GM18870 (cell line): ENCODE data around the gene GNAS.

Experiments used
- ATAC-seq: cut with Tn5 transposase; IDR thresholded peaks from one replicate; pipeline ENCODE4 v1.9.1; 2021; ENCODE audit warnings: moderate library complexity; ENCODE audit not compliant: unreplicated experiment

Gene GNAS

DNA sequence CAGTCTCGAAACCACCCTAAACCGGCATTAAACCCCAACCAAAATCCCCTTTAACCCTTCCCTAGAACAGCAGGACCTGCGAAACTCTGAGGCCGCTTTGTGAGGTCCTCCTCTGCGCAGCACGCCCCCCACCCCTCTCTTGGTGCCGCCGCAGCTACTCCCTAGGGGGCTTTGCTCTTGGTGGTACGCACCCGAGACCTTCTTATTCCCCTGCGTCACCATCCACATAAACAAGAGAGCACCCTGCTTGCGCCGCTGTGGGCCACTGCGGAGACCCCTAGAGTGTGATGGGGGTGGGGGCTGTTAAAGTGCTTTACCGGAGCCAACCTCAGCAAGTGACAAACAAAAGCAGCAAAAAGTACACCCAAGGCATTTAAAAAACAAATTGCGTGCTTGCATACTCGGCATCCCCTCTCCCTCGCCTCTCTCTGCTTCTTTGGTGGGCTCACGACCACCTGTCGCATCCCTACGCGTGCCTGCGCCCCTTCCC, 502 bp upstream of the GNAS start:
- ATAC-seq = no peak

GRCh38 chr20:58853466-58853865, 950 bp downstream of the GNAS start:
- ATAC-seq = no peak

GRCh38 chr20:58853976-58854637, 1.6 kb downstream of the GNAS start:
- ATAC-seq = no peak

DNA sequence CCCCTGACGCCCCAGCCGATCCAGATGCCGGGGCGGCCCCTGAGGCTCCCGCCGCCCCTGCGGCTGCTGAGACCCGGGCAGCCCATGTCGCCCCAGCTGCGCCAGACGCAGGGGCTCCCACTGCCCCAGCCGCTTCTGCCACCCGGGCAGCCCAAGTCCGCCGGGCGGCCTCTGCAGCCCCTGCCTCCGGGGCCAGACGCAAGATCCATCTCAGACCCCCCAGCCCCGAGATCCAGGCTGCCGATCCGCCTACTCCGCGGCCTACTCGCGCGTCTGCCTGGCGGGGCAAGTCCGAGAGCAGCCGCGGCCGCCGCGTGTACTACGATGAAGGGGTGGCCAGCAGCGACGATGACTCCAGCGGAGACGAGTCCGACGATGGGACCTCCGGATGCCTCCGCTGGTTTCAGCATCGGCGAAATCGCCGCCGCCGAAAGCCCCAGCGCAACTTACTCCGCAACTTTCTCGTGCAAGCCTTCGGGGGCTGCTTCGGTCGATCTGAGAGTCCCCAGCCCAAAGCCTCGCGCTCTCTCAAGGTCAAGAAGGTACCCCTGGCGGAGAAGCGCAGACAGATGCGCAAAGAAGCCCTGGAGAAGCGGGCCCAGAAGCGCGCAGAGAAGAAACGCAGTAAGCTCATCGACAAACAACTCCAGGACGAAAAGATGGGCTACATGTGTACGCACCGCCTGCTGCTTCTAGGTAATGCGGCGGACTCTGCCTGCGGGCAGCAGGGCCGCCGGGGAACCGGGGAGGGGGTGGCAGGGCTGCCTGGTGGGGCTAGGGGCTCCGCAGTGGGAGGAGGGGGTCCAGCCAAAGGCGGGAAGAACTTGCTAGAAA, 2.3 kb downstream of the GNAS start:
- no peak for ATAC-seq

- ATAC-seq = no peak
These were observed 3.2 kb downstream of the GNAS start for GRCh38 chr20:58855506-58856389.

DNA sequence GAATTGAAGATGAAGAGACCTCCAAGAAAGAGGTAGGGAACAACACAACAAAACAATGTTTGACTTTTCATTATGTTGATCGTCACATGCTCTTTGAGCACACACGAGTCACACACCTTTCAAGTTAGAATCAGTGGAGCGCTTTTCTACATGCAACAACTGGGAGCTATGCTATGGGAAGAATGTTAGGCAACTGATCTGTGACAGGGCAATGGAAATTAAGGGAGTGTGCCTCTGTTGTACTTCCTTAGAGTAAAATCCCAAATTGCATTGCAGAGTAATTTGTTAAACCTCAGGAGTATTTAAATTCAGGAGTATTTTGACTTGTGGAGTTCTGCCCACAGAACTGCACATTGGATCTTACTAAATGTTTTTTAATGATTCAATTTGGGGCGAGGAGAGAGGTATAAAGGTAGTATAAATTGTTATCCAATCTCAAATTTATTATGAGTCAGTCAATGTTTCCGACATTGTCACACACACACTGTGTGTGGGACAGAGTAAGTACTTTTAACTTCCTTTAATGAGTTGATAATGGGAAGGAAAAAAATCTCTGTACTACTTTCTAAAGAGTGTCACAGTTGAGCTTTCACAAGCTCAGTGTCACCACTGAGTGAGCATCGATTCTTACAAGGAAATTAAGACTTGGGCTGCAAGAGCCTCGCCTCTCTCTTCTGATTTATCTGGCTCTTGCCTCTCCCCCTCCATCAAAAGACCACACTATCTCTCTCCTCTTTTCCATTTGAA, 10.7 kb downstream of the GNAS start:
- no peak for ATAC-seq

DNA sequence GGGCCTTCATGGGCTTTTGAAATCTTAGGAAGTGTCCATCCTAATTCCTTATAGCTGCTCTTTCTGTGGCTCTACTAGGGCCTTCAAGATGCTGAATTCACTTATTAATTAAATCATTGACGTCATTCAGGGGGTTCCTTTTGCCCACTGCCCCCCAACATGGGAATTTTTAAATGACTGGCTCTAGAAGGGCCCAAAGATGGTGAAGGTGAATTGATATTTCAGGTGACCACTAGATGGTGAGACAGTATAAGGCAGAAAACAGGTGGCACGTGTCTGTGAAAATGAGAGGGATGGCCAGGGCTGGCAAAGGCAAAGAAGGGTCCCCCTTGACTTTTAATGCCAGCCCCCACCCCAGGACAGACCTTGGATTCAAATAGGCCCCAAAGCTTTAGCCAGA, 11.8 kb downstream of the GNAS start:
- no peak for ATAC-seq

- no peak for ATAC-seq
These were observed 13.3 kb downstream of the GNAS start for GRCh38 chr20:58865843-58866242.

DNA sequence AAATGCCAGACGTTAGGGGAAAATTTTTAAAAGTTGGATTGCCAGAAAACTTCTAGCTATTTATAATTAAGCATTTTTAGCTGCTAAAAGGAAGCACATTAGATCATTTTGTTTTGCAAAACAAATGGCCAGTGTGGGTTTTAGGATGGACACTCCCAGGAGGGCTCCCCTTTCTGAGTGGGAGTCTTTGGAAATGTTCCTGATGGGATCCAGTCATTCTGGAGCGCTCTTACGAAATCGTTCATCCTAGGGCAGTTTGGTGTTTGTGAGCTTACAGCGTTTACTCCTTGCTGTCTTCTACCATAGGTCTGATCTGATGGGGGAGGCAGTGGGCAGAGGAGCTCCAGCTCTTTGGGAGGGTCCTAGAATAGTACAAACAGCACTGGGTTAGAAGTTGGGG, 14.7 kb downstream of the GNAS start:
- no peak for ATAC-seq

DNA sequence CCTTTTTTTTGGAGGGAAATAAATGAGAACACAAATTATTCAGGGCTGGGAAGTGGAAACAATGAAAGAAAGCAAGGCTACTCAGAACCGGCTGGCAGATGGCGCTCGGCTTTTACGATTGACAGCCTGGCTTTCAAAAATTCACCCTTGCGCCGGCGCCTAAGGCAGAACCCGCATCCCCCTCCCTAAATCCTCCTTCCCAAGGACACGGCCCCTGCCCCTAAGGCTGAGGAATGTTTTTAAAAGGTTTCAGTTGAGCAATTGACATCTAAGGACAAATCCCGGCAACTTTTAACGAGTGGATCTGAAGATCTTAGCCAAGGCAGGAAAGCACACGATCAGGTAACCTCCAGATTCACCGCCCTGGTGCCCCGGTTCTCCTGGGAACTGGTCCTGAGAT, 16.3 kb downstream of the GNAS start:
- ATAC-seq = no peak

DNA sequence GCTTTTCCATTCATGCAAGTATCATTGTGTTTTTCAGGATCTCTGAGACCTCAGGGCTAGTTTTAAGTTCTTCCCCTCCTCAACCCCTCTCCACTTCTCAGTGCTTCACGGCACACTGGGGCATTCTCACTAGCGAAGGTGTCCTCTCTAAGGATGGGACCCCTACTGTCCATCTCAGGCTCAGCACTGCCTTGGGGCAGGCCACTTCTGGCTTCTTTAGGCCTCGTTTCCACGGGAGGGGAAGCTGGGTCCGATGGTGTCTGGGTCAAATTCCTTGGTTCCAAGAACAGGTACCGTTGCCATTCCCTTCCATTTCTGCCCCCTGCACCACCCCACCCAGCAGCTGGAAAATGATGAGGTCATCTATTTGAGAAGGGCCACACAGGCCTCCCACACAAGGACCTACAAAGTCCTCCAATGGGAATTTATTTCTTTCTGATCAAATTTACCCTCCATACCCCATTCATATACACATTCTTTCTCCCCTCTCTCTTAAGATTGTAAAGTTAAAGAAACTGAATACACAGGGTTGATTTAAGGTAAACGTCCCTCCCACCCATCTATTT, 17.2 kb downstream of the GNAS start:
- no peak for ATAC-seq

- no peak for ATAC-seq
These were observed 17.9 kb downstream of the GNAS start for GRCh38 chr20:58870293-58871014.

DNA sequence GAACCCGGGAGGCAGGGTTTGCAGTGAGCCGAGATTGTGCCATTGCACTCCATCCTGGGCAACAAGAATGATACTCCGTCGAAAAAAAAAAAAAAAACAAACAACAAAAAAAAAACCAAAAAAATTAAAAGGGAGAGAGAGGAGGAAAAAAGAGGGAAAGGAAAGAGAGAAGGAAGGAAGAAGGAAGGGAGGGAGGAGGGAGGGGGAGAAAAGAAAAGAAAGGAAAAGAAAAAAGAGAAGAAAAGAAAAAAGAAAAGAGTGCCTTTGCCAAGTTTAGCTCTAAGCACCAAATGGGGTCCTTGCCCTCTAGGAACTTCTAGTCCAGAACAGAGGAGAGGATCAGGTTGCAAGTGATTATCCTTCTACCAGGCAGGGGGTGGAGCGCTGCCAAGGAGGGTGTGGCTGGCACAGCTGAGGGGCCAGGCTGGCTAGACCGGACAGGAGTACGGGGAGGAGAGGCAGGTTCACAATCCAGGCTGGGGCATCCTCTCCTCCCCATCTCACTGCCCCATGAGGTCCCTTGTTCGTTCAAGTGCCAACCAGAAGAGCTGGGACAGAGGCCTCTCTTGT, 19.1 kb downstream of the GNAS start:
- no peak for ATAC-seq

- no peak for ATAC-seq
These were observed 22.0 kb downstream of the GNAS start for GRCh38 chr20:58874469-58874868.

DNA sequence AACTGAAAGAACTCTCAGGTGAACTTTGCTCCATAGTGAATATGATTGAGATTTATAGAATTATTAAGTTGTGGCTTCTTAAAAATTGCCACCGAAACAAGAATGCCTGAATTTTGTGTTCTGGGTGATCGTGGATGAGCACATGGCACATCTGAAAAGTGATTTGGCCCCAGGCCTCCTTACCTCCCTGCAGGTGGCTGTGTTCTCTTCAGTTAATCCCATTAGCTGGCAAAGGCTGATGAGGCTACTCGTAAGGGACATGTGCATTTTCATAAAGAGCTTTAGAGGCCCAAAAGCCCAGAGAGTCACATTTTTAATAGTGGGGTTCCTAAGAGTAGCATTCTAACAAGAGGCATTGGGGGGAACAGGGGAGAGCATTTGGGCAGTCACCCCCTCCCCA, 22.6 kb downstream of the GNAS start:
- ATAC-seq = no peak

DNA sequence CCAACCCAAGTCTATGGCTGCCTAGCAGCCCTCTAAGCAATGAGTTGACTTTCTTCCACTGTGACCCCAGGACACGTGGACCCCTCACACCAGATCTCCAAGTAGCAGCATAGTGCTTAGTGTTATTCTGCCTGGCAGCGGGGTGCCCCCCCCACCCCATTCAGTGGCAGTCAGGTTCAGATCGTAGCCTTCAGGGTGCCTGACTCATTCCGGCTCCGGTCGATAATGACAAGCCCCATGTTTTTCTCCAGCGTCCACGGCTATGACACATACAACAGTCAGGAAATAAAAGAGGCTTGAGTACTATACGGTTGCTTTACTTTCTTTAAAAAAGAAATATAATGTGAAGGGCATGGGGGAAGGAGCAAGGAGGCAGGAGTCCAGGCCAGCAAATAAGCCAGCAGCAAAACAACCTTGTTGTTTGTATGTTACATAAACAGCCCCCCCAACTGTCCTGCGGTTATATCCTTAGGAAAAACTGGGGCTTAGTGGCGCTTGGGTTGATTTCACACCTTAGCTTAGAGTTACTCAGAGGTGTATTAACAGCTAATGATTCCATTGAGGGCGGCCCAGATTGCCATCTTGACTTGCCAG, 23.1 kb downstream of the GNAS start:
- ATAC-seq = no peak

- ATAC-seq = no peak
These were observed 23.9 kb downstream of the GNAS start for GRCh38 chr20:58876437-58876836.

- ATAC-seq = no peak
These were observed 24.8 kb downstream of the GNAS start for GRCh38 chr20:58877050-58877975.
